GM23248 (cell line): ENCODE results near the gene ACAP3.

Experiments
- EZH2 ChIP-seq: fragments of 200-600 bp; sonication (generic); IDR thresholded peaks from 2 replicates; pipeline ENCODE4 v1.6.1; 2018; ENCODE audit warnings: antibody characterized with exemption, mild to moderate bottlenecking; ENCODE audit not compliant: insufficient read depth, poor library complexity, severe bottlenecking
- EZH2phosphoT487 ChIP-seq: fragments of 200-600 bp; sonication (generic); IDR thresholded peaks from 2 replicates; pipeline ENCODE4 v1.6.1; 2018; ENCODE audit warnings: antibody characterized with exemption, moderate library complexity, mild to moderate bottlenecking, low read depth; ENCODE audit not compliant: insufficient read depth

DNA sequence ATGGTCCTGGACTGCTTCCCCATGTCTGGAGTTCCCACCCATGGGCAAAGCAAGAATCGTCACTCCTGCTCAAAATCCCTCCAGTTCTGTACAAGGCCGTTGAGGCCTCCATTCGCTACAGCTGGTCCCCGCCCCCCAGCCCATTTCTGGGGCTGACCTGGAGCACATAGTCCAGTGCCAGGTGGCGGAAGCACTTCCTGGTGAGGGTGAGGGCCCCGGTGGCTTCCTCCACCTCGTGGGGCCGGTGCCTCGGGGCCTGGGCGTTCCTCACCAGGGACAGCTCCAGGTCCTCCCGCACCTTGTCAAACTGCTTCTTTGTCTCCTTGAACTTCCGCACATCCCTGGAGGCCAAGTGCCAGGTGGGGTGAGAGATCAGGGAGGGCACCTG, 7.4 kb downstream of the ACAP3 start:
- TF ChIP-seq EZH2, result no peak
- TF ChIP-seq EZH2phosphoT487, result no peak
